Uterus (tissue), 4 donors: ENCODE results near the gene HCFC2. TPM values are rescaled to one million over a fixed set of nuclear protein-coding genes. Genes with fewer than 3 reads are reported as not detected.

ENCODE experiments used
- DNase-seq, 2 donors: peaks; one replicate each; pipeline ENCODE4 v3.0.0-alpha.2; 2019 to 2020
- H3K27ac ChIP-seq, 2 donors: fragments of 200-600 bp; sonication (generic); 1 replicate in 1 of 2; 2 replicates in 1 of 2; pipeline ENCODE4 v1.5.1; 2016 to 2018
- H3K27me3 ChIP-seq, 2 donors: fragments of 200-600 bp; sonication (generic); one replicate each; pipeline ENCODE4 v1.5.1; 2018 to 2019; ENCODE audit warnings: control low read depth in 1 of 2
- H3K36me3 ChIP-seq, 2 donors: fragments of 200-600 bp; sonication (generic); one replicate each; pipeline ENCODE4 v1.5.1; 2019; ENCODE audit warnings: control low read depth in 1 of 2
- H3K4me1 ChIP-seq, 2 donors: fragments of 200-600 bp; sonication (generic); one replicate each; pipeline ENCODE4 v1.5.1; 2018 to 2019; ENCODE audit warnings: control low read depth in 1 of 2
- H3K4me3 ChIP-seq, 2 donors: fragments of 200-600 bp; sonication (generic); 1 replicate in 1 of 2; 2 replicates in 1 of 2; pipeline ENCODE4 v1.5.1; 2018 to 2019; ENCODE audit warnings: mild to moderate bottlenecking in 1 of 2
- H3K9me3 ChIP-seq, 2 donors: fragments of 200-600 bp; sonication (generic); one replicate each; pipeline ENCODE4 v1.5.1; 2019; ENCODE audit warnings: control low read depth in 1 of 2
- POLR2A ChIP-seq, 2 donors: fragments of 450-650 bp; IDR thresholded peaks; one replicate each; pipeline ENCODE4 v1.6.1; 2016; ENCODE audit warnings: antibody characterized with exemption in 2 of 2, mild to moderate bottlenecking in 1 of 2, moderate library complexity in 1 of 2
- intact Hi-C: fragments of 100-400 bp; cut with DNase I; formaldehyde crosslinking; loops from one replicate; pipeline ENCODE4 v1.15.1; 2023; ENCODE audit warnings: low total_unique reads
- total RNA-seq, 4 donors: library from RNA; depleted of rRNA in 3 of 4; stranded (reverse); fragments of >200 nt in 3 of 4; gene quantifications; one replicate each; pipeline versions ENCODE4 v1.1.0 to v1.2.4, GENCODE V29; 2014 to 2023
- TF ChIP-seq, protein P1 (sequence below), 4 experiments: fragments of 200-600 bp in 2 of 4; fragments of 450-650 bp in 2 of 4; sonication (generic) in 2 of 4; IDR thresholded peaks; one replicate each; pipeline ENCODE4 v1.5.1; 2016 to 2019; ENCODE audit warnings: antibody characterized with exemption in 4 of 4, mild to moderate bottlenecking in 2 of 4, moderate library complexity in 1 of 4
- donor health status: DM: yes; HTN: yes; CAD: no.

Gene HCFC2
- total RNA-seq, 4 donors from 2014 or later: 10.0 to 61.0 (median 29.1) TPM

DNA sequence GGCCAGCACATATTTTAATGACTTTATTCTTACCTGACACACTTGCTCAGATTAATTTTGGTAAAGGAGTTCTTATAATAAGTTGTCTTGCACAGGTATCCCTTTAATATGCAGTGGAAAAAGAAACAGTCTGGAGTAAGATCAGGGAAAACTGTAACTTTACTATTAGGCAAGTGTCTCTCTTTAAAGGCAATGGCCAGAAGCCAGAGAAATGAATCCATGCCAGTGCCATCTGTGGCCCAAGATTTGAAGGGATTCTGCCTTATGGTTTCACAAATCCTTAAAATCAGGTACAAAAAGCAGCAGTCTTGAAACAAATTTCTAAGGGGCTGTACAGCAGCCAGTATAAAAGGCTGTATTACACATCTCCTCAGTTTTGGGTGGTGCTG is 51.2 kb downstream of the HCFC2 start:
- DNase-seq: no peak
- Histone ChIP-seq H3K36me3 (no peaks in the 10 kb centered on the region), H3K9me3 (no peaks in the 10 kb centered on the region), H3K27me3 (no peaks in the 10 kb centered on the region), H3K4me3 (no peak overlapping the region), H3K27ac (no peak overlapping the region), H3K4me1 (no peaks in the 10 kb centered on the region)
- TF ChIP-seq, protein P1, sequence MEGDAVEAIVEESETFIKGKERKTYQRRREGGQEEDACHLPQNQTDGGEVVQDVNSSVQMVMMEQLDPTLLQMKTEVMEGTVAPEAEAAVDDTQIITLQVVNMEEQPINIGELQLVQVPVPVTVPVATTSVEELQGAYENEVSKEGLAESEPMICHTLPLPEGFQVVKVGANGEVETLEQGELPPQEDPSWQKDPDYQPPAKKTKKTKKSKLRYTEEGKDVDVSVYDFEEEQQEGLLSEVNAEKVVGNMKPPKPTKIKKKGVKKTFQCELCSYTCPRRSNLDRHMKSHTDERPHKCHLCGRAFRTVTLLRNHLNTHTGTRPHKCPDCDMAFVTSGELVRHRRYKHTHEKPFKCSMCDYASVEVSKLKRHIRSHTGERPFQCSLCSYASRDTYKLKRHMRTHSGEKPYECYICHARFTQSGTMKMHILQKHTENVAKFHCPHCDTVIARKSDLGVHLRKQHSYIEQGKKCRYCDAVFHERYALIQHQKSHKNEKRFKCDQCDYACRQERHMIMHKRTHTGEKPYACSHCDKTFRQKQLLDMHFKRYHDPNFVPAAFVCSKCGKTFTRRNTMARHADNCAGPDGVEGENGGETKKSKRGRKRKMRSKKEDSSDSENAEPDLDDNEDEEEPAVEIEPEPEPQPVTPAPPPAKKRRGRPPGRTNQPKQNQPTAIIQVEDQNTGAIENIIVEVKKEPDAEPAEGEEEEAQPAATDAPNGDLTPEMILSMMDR (IDR thresholded peaks at IDR 0.05): no peak
- TF ChIP-seq POLR2A (IDR thresholded peaks at IDR 0.05): no peak
- intact Hi-C loops: no loop called here

DNA sequence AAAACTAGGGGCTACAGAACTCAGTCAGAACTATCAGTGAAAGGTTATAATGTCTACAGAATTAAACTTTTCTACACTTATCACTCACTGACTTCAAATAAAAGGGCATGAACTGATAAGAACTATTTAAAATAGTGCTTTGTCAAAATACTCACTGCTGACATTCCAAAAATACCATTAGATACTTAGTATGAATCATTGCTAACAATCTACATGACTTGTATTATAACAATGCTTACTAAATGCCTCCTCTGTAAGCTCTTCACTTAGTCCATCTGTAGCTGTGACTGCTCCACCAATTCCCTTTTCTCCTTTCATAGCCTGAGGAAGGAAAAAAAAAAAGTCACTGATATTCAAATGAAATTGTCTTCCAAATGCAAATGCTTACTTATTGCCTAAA is 56.7 kb downstream of the HCFC2 start:
- Histone ChIP-seq H3K36me3 (no peaks in the 10 kb centered on the region), H3K4me1 (no peaks in the 10 kb centered on the region), H3K4me3 (no peak overlapping the region), H3K9me3 (no peaks in the 10 kb centered on the region), H3K27me3 (no peaks in the 10 kb centered on the region), H3K27ac (no peak overlapping the region)
- intact Hi-C loops: no loop called here
- no peak for TF ChIP-seq POLR2A (IDR thresholded peaks at IDR 0.05)
- TF ChIP-seq, protein P1 (IDR thresholded peaks at IDR 0.05): no peak
- no peak for DNase-seq

DNA sequence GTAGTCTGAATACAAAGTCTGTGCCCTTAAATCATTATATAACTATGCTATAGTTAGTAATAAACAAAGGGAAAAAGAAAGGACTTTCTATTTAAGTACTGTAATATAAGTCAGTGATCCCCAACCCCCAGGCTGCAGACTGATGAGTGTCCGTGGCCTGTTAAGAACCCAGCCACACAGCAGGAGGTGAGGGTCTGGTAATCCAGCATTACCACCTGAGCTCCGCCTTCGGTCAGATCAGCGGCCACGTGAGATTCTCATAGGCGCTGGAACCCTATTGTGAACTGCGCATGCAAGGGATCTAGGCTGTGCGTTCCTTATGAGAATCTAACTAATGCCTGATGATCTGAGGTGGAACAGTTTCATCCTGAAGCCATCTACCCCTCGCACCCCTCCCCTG is 58.0 kb downstream of the HCFC2 start:
- Histone ChIP-seq H3K9me3 (no peaks in the 10 kb centered on the region), H3K27ac (no peak overlapping the region), H3K36me3 (no peaks in the 10 kb centered on the region), H3K4me3 (no peak overlapping the region), H3K27me3 (no peaks in the 10 kb centered on the region), H3K4me1 (no peaks in the 10 kb centered on the region)
- intact Hi-C loops: no loop called here
- TF ChIP-seq, protein P1 (IDR thresholded peaks at IDR 0.05): no peak
- TF ChIP-seq POLR2A (IDR thresholded peaks at IDR 0.05): no peak
- no peak for DNase-seq

DNA sequence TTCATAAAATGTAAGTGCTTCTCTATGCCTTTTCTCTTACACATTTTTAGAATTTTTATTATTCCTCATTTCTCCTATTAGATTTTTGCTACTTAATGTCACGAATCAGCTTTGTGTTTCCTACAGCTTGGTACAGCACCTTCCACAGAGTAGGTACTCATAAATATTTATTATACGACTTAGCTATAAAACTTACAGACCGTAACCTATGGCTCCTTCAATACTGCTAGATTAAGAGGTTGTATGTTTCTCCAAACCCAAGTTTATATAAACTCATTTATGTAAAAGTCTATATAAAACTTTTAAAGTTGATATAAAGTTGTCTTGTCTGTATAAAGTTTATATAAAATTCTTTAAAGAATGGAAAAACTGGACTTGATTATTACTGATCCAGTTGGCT is 62.2 kb downstream of the HCFC2 start:
- DNase-seq: no peak
- H3K4me1 ChIP-seq: no peaks in the 10 kb centered on the region
- TF ChIP-seq POLR2A (IDR thresholded peaks at IDR 0.05): no peak
- TF ChIP-seq, protein P1 (IDR thresholded peaks at IDR 0.05): no peak
- H3K27me3 ChIP-seq: no peaks in the 10 kb centered on the region
- H3K9me3 ChIP-seq: no peaks in the 10 kb centered on the region
- intact Hi-C loops: no loop called here
- H3K4me3 ChIP-seq: no peak overlapping the region
- H3K27ac ChIP-seq: no peak overlapping the region
- no peaks in the 10 kb centered on the region for H3K36me3 ChIP-seq

DNA sequence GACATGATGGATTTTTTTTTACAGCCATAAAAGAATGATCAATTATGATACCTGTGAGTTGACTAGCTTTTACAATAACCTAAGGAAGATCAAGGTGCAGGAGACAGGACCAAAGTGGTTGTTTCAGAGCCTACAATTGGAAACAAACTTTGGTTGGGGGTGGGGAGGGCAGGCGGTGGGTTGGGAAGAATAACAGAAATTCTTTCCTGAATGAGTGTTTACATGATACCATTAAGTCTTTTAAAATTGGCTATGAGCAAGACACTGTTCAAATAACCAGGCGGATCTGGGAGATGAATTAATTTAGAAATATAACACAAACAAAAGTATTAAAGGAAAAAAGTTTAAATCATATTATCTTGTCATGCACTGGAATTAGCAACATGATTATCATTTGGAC is 66.4 kb downstream of the HCFC2 start:
- Histone ChIP-seq H3K27ac (no peak overlapping the region), H3K36me3 (no peaks in the 10 kb centered on the region), H3K9me3 (no peaks in the 10 kb centered on the region), H3K27me3 (no peaks in the 10 kb centered on the region), H3K4me1 (peaks cover 0 to 7% of the 10 kb centered on the region in 2 donors), H3K4me3 (no peak overlapping the region)
- TF ChIP-seq POLR2A (IDR thresholded peaks at IDR 0.05): no peak
- TF ChIP-seq, protein P1 (IDR thresholded peaks at IDR 0.05): no peak
- no peak for DNase-seq
- intact Hi-C loops: no loop called here
